Stimulated activated CD8-positive, alpha-beta memory T cell treated with anti-CD3 and anti-CD28 coated beads, Interleukin-4, amount 100 ng/mL, for 48 hours (primary cell): Measurements from ENCODE around the gene RASGRF1.
"Not testable (repeated sequence)": the region's sequence is repeated elsewhere in the genome, so short reads cannot be mapped to it uniquely, and the experiment has no call there.

ENCODE experiments used
- DNase-seq: peaks from one replicate; pipeline ENCODE4 v3.0.0-alpha.2; 2020

RASGRF1 gene

GRCh38 chr15:78928616-78929093 is 161.9 kb downstream of the RASGRF1 start:
- no peak for DNase-seq

- DNase-seq = not testable (repeated sequence)
Observed at GRCh38 chr15:78928176-78928575, 162.4 kb downstream of the RASGRF1 start.

GRCh38 chr15:78927077-78927790 is 163.3 kb downstream of the RASGRF1 start:
- DNase-seq = no peak

GRCh38 chr15:78925956-78926743 is 164.4 kb downstream of the RASGRF1 start:
- no peak for DNase-seq

GRCh38 chr15:78925076-78925624 is 165.4 kb downstream of the RASGRF1 start:
- no peak for DNase-seq

GRCh38 chr15:78923480-78924360 is 166.9 kb downstream of the RASGRF1 start:
- DNase-seq = no peak

- DNase-seq = no peak
Observed at GRCh38 chr15:78923015-78923414, 167.6 kb downstream of the RASGRF1 start.

- no peak for DNase-seq
Observed at GRCh38 chr15:78922527-78922926, 168.1 kb downstream of the RASGRF1 start.

- DNase-seq = no peak
Observed at GRCh38 chr15:78921940-78922339, 168.6 kb downstream of the RASGRF1 start.

- DNase-seq = no peak
Observed at GRCh38 chr15:78921517-78921916, 169.1 kb downstream of the RASGRF1 start.

- DNase-seq = no peak
Observed at GRCh38 chr15:78917888-78918287, 172.7 kb downstream of the RASGRF1 start.

GRCh38 chr15:78916088-78916487 is 174.5 kb downstream of the RASGRF1 start:
- DNase-seq = no peak

GRCh38 chr15:78915341-78916087 is 175.1 kb downstream of the RASGRF1 start:
- DNase-seq = no peak

GRCh38 chr15:78914027-78914764 is 176.4 kb downstream of the RASGRF1 start:
- no peak for DNase-seq

GRCh38 chr15:78913012-78913411 is 177.6 kb downstream of the RASGRF1 start:
- no peak for DNase-seq

- DNase-seq = no peak
Observed at GRCh38 chr15:78912316-78912715, 178.3 kb downstream of the RASGRF1 start.

GRCh38 chr15:78910271-78910670 is 180.3 kb downstream of the RASGRF1 start:
- no peak for DNase-seq
